GM12875 (cell line): Measurements from ENCODE around the gene CDHR5.

Experiments used
- H3K4me3 ChIP-seq: one replicate; pipeline ENCODE4 v1.5.1; 2011; ENCODE audit warnings: low read depth, low read length, control low read depth
- CTCF ChIP-seq: IDR thresholded peaks from 2 replicates; pipeline ENCODE4 v1.5.1; 2011; ENCODE audit warnings: low read depth, mild to moderate bottlenecking, control low read depth, inconsistent platforms, low read length, moderate library complexity, borderline replicate concordance; ENCODE audit not compliant: insufficient read depth

CDHR5 gene

DNA sequence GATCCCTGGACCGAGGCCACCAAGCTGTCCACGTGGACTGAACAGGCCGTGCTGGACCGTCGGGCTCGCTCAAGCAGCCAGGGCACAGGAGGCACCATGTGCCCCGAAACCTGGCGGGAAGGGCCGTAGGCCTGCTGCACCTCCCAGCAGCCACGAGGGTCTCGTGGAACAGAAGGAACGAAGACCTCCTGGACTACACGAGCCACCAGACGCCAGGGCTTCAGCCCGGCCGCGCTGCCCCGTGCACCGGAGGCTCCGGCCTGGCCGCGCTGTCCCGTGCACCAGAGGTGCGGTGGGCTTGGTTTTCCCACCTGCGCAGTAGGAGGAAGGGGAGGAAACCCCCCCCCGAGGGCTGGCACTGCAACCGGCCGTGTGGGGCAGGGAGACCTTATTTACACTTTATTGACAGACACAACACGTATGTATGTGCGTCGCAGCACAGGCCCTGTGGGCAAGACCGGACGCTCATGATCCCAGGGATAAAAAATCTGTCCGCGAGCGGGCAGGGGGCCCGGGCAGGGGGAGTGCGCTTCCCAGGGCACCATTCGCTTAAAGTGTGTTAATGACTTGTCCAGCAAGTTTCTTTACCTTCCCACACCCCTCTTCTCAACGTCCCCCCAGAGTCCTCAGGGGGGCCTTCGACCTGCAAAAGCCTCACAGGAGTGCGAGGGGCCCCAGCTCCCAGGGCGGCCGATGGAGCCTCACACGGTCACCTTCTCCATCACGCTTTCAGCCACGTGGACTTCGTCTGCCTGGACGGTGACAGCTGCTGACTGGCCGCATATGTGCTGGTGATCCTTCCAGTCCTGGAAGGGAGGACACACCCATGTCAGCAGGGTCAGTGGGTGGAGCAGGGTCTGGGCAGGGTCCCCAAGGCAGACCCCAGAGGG lies 19.3 kb upstream of the CDHR5 start:
- H3K4me3 ChIP-seq: no peak overlapping the region
- no peak for TF ChIP-seq CTCF

- H3K4me3 ChIP-seq: no peak overlapping the region
- no peak for TF ChIP-seq CTCF
Observed at GRCh38 chr11:643366-643765, 18.6 kb upstream of the CDHR5 start.

- TF ChIP-seq CTCF: no peak
- H3K4me3 ChIP-seq: no peak overlapping the region
Observed at GRCh38 chr11:641806-642370, 17.1 kb upstream of the CDHR5 start.

DNA sequence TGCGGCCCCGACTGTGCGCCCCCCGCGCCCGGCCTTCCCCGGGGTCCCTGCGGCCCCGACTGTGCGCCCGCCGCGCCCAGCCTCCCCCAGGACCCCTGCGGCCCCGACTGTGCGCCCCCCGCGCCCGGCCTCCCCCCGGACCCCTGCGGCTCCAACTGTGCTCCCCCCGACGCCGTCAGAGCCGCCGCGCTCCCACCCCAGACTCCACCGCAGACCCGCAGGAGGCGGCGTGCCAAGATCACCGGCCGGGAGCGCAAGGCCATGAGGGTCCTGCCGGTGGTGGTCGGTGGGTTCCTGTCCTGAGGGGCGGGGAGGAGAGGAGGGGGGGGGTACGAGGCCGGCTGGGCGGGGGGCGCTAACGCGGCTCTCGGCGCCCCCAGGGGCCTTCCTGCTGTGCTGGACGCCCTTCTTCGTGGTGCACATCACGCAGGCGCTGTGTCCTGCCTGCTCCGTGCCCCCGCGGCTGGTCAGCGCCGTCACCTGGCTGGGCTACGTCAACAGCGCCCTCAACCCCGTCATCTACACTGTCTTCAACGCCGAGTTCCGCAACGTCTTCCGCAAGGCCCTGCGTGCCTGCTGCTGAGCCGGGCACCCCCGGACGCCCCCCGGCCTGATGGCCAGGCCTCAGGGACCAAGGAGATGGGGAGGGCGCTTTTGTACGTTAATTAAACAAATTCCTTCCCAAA lies 15.4 kb upstream of the CDHR5 start:
- no peak overlapping the region for H3K4me3 ChIP-seq
- TF ChIP-seq CTCF: no peak

DNA sequence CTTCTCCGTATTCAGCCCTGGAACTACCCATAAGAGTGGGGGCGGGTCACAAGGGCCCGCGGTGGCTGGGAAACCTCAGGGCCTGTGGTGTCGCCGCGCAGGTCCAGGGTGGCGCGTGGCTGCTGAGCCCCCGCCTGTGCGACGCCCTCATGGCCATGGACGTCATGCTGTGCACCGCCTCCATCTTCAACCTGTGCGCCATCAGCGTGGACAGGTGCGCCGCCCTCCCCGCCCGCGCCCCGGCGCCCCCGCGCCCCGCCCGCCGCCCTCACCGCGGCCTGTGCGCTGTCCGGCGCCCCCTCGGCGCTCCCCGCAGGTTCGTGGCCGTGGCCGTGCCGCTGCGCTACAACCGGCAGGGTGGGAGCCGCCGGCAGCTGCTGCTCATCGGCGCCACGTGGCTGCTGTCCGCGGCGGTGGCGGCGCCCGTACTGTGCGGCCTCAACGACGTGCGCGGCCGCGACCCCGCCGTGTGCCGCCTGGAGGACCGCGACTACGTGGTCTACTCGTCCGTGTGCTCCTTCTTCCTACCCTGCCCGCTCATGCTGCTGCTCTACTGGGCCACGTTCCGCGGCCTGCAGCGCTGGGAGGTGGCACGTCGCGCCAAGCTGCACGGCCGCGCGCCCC lies 14.7 kb upstream of the CDHR5 start:
- no peak for TF ChIP-seq CTCF
- no peak overlapping the region for H3K4me3 ChIP-seq

- no peak overlapping the region for H3K4me3 ChIP-seq
Observed at GRCh38 chr11:638631-639331, 14.0 kb upstream of the CDHR5 start.

More at GRCh38 chr11:638631-639331, 14.0 kb upstream of the CDHR5 start:
- no peak for TF ChIP-seq CTCF
